ENCODE results near the gene DDHD1.

DNA sequence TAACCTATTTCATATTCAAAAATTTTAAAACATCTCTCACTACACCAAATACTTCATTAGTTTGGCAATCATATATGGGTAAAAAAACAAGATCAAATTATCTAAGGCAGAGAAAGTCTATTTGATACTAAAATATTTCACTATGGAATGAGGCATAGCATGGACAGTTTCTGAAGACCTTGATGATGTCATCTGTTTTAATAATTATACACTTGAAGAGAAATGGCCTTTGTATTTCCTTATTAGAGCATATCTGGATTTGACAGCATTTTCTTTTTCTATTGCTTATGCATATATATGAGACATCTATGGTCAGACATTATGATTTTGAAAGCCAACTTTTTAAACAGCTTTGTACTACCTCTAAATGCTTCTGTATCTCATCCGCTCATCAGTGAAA lies 88.6 kb downstream of the DDHD1 start:
- TF ChIP-seq, protein P1, sequence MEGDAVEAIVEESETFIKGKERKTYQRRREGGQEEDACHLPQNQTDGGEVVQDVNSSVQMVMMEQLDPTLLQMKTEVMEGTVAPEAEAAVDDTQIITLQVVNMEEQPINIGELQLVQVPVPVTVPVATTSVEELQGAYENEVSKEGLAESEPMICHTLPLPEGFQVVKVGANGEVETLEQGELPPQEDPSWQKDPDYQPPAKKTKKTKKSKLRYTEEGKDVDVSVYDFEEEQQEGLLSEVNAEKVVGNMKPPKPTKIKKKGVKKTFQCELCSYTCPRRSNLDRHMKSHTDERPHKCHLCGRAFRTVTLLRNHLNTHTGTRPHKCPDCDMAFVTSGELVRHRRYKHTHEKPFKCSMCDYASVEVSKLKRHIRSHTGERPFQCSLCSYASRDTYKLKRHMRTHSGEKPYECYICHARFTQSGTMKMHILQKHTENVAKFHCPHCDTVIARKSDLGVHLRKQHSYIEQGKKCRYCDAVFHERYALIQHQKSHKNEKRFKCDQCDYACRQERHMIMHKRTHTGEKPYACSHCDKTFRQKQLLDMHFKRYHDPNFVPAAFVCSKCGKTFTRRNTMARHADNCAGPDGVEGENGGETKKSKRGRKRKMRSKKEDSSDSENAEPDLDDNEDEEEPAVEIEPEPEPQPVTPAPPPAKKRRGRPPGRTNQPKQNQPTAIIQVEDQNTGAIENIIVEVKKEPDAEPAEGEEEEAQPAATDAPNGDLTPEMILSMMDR (IDR thresholded peaks at IDR 0.05): no peak
- no peak for TF ChIP-seq POLR2A (IDR thresholded peaks at IDR 0.05)

Measured in right lobe of liver (tissue), 4 donors.